WTC11 (cell line): ENCODE measurements around the gene DIAPH1. TPM values are rescaled to one million over a fixed set of nuclear protein-coding genes. Genes with fewer than 3 reads are reported as not detected.

Experiments used
- ATAC-seq: fragments of 200-7000 bp; cut with Tn5 transposase; 2 replicates; pipeline ENCODE4 v1.10.0; 2021; ENCODE audit warnings: mild to moderate bottlenecking, moderate library complexity
- CTCF ChIA-PET: fragments of 300-600 bp; sonication (Branson Sonifier 250); formaldehyde crosslinking; loops from one replicate; lab custom pipeline; 2021; ENCODE audit warnings: antibody characterized with exemption; lab: Charles Lee
- POLR2A ChIA-PET: fragments of 350-600 bp; sonication (Branson Sonifier 250); formaldehyde crosslinking; loops from one replicate; lab custom pipeline; 2021; ENCODE audit warnings: antibody characterized with exemption; lab: Charles Lee
- DNase-seq: peaks from one replicate; pipeline ENCODE4 v3.0.0; 2021; ENCODE audit warnings: low spot score
- H3K27ac Mint-ChIP-seq: 2 replicates; pipeline ENCODE4 v1.8.0; 2021; ENCODE audit warnings: mixed read lengths
- H3K27me3 Mint-ChIP-seq: 2 replicates; pipeline ENCODE4 v1.8.0; 2021; ENCODE audit warnings: low read depth, mild to moderate bottlenecking, moderate library complexity, mixed read lengths
- H3K36me3 Mint-ChIP-seq: 2 replicates; pipeline ENCODE4 v1.8.0; 2021; ENCODE audit warnings: mixed read lengths
- H3K4me1 Mint-ChIP-seq: 2 replicates; pipeline ENCODE4 v1.8.0; 2022; ENCODE audit warnings: mixed read lengths
- H3K4me3 Mint-ChIP-seq: 2 replicates; pipeline ENCODE4 v1.8.0; 2021; ENCODE audit warnings: mild to moderate bottlenecking, moderate library complexity, mixed read lengths
- H3K9me3 Mint-ChIP-seq: 2 replicates; pipeline ENCODE4 v1.8.0; 2021; ENCODE audit warnings: mixed read lengths
- CBFB ChIP-seq: sonication (generic); formaldehyde crosslinking; IDR thresholded peaks from 2 replicates; pipeline ENCODE4 v1.8.1; 2022; ENCODE audit warnings: mild to moderate bottlenecking, low read depth, missing genetic modification reagents
- HMGA2 ChIP-seq: fragments of 250-450 bp; sonication (Bioruptor Pico); IDR thresholded peaks from 2 replicates; pipeline ENCODE4 v1.4.0; 2021; ENCODE audit warnings: mild to moderate bottlenecking, moderate library complexity
- JAZF1 ChIP-seq: fragments of 250-450 bp; sonication (Bioruptor Pico); IDR thresholded peaks from 2 replicates; pipeline ENCODE4 v1.9.0; 2021; ENCODE audit warnings: moderate library complexity, mild to moderate bottlenecking, inconsistent platforms
- MYBL2 ChIP-seq: sonication (generic); formaldehyde crosslinking; IDR thresholded peaks from 2 replicates; pipeline ENCODE4 v1.8.1; 2023; ENCODE audit warnings: mild to moderate bottlenecking, moderate library complexity, missing genetic modification reagents
- NR3C1 ChIP-seq: sonication (generic); formaldehyde crosslinking; conservative IDR thresholded peaks from 2 replicates; pipeline ENCODE4 v1.8.1; 2023; ENCODE audit warnings: low read depth, mild to moderate bottlenecking, missing genetic modification reagents
- RELA ChIP-seq: sonication (generic); formaldehyde crosslinking; IDR thresholded peaks from 2 replicates; pipeline ENCODE4 v1.8.1; 2022; ENCODE audit warnings: missing genetic modification reagents, mild to moderate bottlenecking, borderline replicate concordance
- TEAD1 ChIP-seq: sonication (generic); formaldehyde crosslinking; IDR thresholded peaks from 2 replicates; pipeline ENCODE4 v1.8.0; 2022; ENCODE audit warnings: mild to moderate bottlenecking, missing genetic modification reagents
- TP53 ChIP-seq: sonication (generic); formaldehyde crosslinking; IDR thresholded peaks from 2 replicates; pipeline ENCODE4 v1.8.1; 2023; ENCODE audit warnings: mild to moderate bottlenecking, missing genetic modification reagents
- ZNF121 ChIP-seq: sonication (generic); formaldehyde crosslinking; IDR thresholded peaks from 2 replicates; pipeline ENCODE4 v1.8.0; 2023; ENCODE audit warnings: missing genetic modification reagents
- ZNF219 ChIP-seq: sonication (generic); formaldehyde crosslinking; IDR thresholded peaks from 2 replicates; pipeline ENCODE4 v1.8.0; 2023; ENCODE audit warnings: missing genetic modification reagents, mild to moderate bottlenecking, borderline replicate concordance
- ZNF232 ChIP-seq: sonication (generic); formaldehyde crosslinking; IDR thresholded peaks from 2 replicates; pipeline ENCODE4 v1.8.0; 2022; ENCODE audit warnings: mild to moderate bottlenecking, missing genetic modification reagents
- ZNF281 ChIP-seq: sonication (generic); formaldehyde crosslinking; IDR thresholded peaks from 2 replicates; pipeline ENCODE4 v1.8.0; 2023; ENCODE audit warnings: mild to moderate bottlenecking, missing genetic modification reagents
- ZNF416 ChIP-seq: fragments of 250-450 bp; sonication (Bioruptor Pico); IDR thresholded peaks from 2 replicates; pipeline ENCODE4 v1.9.0; 2021; ENCODE audit warnings: mild to moderate bottlenecking, inconsistent platforms
- total RNA-seq: library from RNA; stranded (reverse); gene quantifications from 3 replicates; pipeline ENCODE4 v1.2.3, GENCODE V29; 2021
- TF ChIP-seq, protein P1 (sequence below): sonication (generic); formaldehyde crosslinking; IDR thresholded peaks from 2 replicates; pipeline ENCODE4 v1.8.1; 2022; ENCODE audit warnings: low read depth, mild to moderate bottlenecking, moderate library complexity, missing genetic modification reagents, borderline replicate concordance
- TF ChIP-seq, protein P2 (sequence below): sonication (generic); formaldehyde crosslinking; IDR thresholded peaks from 2 replicates; pipeline ENCODE4 v1.8.1; 2023; ENCODE audit warnings: mild to moderate bottlenecking, moderate library complexity, missing genetic modification reagents
- TF ChIP-seq, protein P3 (sequence below): sonication (generic); formaldehyde crosslinking; IDR thresholded peaks from 2 replicates; pipeline ENCODE4 v1.8.1; 2023; ENCODE audit warnings: mild to moderate bottlenecking, missing genetic modification reagents, moderate library complexity
- TF ChIP-seq, protein P4 (sequence below): sonication (generic); formaldehyde crosslinking; conservative IDR thresholded peaks from 2 replicates; pipeline ENCODE4 v1.8.1; 2023; ENCODE audit warnings: mild to moderate bottlenecking, low read depth, missing genetic modification reagents, moderate library complexity
- TF ChIP-seq, protein P5 (sequence below): fragments of 250-450 bp; sonication (Bioruptor Pico); IDR thresholded peaks from 2 replicates; pipeline ENCODE4 v1.9.0; 2021; ENCODE audit warnings: mild to moderate bottlenecking, borderline replicate concordance

The DIAPH1 gene
- total RNA-seq, 1 experiment from 2014 or later: 109 TPM

- no peak for TF ChIP-seq ZNF121 (CRISPR knock-in tag)
- TF ChIP-seq JAZF1: no peak
Measured at GRCh38 chr5:141510160-141510559, 108.6 kb downstream of the DIAPH1 start (continued).

DNA sequence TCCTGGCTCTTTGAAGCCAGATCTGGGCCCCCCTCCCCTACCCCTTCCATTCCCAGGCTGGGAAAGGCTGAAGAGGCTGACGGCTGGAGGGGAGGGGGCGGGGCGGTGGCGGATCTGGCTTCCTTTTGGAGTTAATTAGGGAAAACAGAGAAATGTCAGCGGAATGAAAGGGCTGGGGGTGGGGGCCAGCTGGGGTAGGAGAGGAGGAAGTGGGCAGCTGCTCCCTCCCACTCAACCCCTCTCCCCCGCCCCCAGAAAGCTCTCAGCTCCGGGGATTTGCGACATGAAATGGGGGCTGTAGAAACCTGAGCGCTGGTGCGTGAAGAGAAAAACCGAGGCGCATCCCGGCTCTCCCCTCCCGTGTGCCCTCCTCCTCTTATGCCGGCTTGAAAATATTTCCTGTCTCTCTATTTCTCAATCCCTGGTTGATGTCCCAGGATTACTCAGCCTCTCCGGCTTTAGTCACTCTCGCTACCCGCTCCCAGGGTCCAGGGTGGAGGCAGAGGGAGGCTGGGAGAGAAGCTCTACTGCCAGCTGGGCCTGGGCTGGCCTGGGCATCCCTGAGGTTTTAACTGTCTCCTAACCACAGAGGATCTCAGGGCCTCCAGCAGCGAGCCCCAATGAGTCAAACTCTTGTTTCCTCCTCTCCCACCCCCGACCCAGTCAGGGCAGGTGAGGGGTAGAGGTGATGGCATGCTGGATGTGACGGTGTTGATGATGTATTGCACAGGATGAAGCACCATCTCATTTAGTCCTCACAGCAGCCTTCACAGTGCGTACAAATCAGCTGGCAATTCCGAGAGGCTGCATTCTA lies 109.8 kb downstream of the DIAPH1 start:
- POLR2A ChIA-PET: interaction anchor here (0.7 to 1.4 kb wide), 4 partner anchors 11 to 88 kb away, joined by 3 to 5 read pairs (median 4); partner anchors contain the start of genes PCDHGA11 and PCDHGC3
- H3K9me3 Mint-ChIP-seq: no peaks in the 10 kb centered on the region
- TF ChIP-seq TEAD1 (CRISPR knock-in tag) (0 out of 2 replicates have a peak, but pooled peaks have one; percentile 34), ZNF416 (CRISPR knock-in tag) (no peak)
- H3K4me1 Mint-ChIP-seq: peaks cover 40% of the 10 kb centered on the region
- peak overlapping the region; percentile 73 for H3K4me3 Mint-ChIP-seq
- no peak overlapping the region for H3K27ac Mint-ChIP-seq
- peaks cover 15% of the 10 kb centered on the region for H3K36me3 Mint-ChIP-seq
- CTCF ChIA-PET: interaction anchor here (0.7 to 10.5 kb wide), 31 partner anchors 13 to 374 kb away, joined by 3 to 131 read pairs (median 10); partner anchors contain the start of genes PCDHB12, PCDHB14, PCDHB15 and PCDHB16
- ATAC-seq (peak; percentile 23), DNase-seq (peak; percentile 72)
- H3K27me3 Mint-ChIP-seq: no peaks in the 10 kb centered on the region

DNA sequence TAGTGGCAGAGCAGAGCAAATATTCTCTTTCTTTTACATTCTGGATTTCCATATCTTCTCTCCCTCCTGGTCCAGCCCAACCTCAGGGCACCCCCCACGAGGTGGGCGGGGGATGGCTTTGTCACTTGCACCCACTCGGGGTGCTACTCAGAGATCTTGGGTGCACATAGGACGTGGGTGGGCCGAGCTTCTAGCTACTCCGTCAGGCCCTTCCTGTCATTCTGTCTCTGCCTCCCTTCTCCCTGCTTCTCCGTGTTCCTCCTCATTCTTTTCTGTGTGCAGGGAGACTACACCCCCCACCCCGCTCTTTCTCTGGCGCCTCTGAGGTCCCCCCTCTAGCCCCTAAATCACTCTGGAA lies 110.4 kb downstream of the DIAPH1 start:
- Mint-ChIP-seq H3K4me3 (peak overlapping the region; percentile 73), H3K27ac (no peak overlapping the region; the same call in 1 of the 2 replicates), H3K9me3 (no peaks in the 10 kb centered on the region), H3K36me3 (peaks cover 15% of the 10 kb centered on the region), H3K4me1 (peaks cover 35% of the 10 kb centered on the region), H3K27me3 (no peaks in the 10 kb centered on the region)
- ATAC-seq: no peak
- ChIA-PET POLR2A (interaction anchor here (0.7 to 1.4 kb wide), 3 partner anchors 11 to 32 kb away, joined by 3 to 5 read pairs (median 5); partner anchors contain the start of gene PCDHGC3), CTCF (interaction anchor here (0.6 to 10.5 kb wide), 32 partner anchors 12 to 353 kb away, joined by 3 to 131 read pairs (median 8); partner anchors contain the start of genes PCDHB12, PCDHB14, PCDHB15 and PCDHB16)
- DNase-seq: no peak
- TF ChIP-seq ZNF281 (no peak), MYBL2 (CRISPR knock-in tag) (no peak), ZNF232 (CRISPR knock-in tag) (no peak), RELA (CRISPR knock-in tag) (no peak), CBFB (CRISPR knock-in tag) (no peak), TP53 (no peak), NR3C1 (CRISPR knock-in tag) (no peak), HMGA2 (no peak), ZNF219 (no peak)
- TF ChIP-seq, protein P1, sequence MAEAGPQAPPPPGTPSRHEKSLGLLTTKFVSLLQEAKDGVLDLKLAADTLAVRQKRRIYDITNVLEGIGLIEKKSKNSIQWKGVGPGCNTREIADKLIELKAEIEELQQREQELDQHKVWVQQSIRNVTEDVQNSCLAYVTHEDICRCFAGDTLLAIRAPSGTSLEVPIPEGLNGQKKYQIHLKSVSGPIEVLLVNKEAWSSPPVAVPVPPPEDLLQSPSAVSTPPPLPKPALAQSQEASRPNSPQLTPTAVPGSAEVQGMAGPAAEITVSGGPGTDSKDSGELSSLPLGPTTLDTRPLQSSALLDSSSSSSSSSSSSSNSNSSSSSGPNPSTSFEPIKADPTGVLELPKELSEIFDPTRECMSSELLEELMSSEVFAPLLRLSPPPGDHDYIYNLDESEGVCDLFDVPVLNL (CRISPR knock-in tag): no peak
- TF ChIP-seq, protein P2, sequence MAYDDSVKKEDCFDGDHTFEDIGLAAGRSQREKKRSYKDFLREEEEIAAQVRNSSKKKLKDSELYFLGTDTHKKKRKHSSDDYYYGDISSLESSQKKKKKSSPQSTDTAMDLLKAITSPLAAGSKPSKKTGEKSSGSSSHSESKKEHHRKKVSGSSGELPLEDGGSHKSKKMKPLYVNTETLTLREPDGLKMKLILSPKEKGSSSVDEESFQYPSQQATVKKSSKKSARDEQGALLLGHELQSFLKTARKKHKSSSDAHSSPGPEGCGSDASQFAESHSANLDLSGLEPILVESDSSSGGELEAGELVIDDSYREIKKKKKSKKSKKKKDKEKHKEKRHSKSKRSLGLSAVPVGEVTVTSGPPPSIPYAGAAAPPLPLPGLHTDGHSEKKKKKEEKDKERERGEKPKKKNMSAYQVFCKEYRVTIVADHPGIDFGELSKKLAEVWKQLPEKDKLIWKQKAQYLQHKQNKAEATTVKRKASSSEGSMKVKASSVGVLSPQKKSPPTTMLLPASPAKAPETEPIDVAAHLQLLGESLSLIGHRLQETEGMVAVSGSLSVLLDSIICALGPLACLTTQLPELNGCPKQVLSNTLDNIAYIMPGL (CRISPR knock-in tag): no peak
- TF ChIP-seq, protein P3, sequence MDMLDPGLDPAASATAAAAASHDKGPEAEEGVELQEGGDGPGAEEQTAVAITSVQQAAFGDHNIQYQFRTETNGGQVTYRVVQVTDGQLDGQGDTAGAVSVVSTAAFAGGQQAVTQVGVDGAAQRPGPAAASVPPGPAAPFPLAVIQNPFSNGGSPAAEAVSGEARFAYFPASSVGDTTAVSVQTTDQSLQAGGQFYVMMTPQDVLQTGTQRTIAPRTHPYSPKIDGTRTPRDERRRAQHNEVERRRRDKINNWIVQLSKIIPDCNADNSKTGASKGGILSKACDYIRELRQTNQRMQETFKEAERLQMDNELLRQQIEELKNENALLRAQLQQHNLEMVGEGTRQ: no peak
- TF ChIP-seq, protein P4, sequence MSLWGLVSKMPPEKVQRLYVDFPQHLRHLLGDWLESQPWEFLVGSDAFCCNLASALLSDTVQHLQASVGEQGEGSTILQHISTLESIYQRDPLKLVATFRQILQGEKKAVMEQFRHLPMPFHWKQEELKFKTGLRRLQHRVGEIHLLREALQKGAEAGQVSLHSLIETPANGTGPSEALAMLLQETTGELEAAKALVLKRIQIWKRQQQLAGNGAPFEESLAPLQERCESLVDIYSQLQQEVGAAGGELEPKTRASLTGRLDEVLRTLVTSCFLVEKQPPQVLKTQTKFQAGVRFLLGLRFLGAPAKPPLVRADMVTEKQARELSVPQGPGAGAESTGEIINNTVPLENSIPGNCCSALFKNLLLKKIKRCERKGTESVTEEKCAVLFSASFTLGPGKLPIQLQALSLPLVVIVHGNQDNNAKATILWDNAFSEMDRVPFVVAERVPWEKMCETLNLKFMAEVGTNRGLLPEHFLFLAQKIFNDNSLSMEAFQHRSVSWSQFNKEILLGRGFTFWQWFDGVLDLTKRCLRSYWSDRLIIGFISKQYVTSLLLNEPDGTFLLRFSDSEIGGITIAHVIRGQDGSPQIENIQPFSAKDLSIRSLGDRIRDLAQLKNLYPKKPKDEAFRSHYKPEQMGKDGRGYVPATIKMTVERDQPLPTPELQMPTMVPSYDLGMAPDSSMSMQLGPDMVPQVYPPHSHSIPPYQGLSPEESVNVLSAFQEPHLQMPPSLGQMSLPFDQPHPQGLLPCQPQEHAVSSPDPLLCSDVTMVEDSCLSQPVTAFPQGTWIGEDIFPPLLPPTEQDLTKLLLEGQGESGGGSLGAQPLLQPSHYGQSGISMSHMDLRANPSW (CRISPR knock-in tag): no peak
- TF ChIP-seq, protein P5, sequence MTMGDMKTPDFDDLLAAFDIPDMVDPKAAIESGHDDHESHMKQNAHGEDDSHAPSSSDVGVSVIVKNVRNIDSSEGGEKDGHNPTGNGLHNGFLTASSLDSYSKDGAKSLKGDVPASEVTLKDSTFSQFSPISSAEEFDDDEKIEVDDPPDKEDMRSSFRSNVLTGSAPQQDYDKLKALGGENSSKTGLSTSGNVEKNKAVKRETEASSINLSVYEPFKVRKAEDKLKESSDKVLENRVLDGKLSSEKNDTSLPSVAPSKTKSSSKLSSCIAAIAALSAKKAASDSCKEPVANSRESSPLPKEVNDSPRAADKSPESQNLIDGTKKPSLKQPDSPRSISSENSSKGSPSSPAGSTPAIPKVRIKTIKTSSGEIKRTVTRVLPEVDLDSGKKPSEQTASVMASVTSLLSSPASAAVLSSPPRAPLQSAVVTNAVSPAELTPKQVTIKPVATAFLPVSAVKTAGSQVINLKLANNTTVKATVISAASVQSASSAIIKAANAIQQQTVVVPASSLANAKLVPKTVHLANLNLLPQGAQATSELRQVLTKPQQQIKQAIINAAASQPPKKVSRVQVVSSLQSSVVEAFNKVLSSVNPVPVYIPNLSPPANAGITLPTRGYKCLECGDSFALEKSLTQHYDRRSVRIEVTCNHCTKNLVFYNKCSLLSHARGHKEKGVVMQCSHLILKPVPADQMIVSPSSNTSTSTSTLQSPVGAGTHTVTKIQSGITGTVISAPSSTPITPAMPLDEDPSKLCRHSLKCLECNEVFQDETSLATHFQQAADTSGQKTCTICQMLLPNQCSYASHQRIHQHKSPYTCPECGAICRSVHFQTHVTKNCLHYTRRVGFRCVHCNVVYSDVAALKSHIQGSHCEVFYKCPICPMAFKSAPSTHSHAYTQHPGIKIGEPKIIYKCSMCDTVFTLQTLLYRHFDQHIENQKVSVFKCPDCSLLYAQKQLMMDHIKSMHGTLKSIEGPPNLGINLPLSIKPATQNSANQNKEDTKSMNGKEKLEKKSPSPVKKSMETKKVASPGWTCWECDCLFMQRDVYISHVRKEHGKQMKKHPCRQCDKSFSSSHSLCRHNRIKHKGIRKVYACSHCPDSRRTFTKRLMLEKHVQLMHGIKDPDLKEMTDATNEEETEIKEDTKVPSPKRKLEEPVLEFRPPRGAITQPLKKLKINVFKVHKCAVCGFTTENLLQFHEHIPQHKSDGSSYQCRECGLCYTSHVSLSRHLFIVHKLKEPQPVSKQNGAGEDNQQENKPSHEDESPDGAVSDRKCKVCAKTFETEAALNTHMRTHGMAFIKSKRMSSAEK (CRISPR knock-in tag): no peak
